Retinal pigment epithelial cell (primary cell): ENCODE measurements around the gene GPX6.
"Not testable (repeated sequence)": the region's sequence is repeated elsewhere in the genome, so short reads cannot be mapped to it uniquely, and the experiment has no call there.

Experiments
- DNase-seq: peaks from one replicate; pipeline ENCODE4 v3.0.0-alpha.2; 2010; ENCODE audit warnings: low read depth
- H3K4me3 ChIP-seq: 2 replicates; pipeline ENCODE4 v1.5.1; 2011; ENCODE audit warnings: mild to moderate bottlenecking, low read length, control low read depth, moderate library complexity
- CTCF ChIP-seq: conservative IDR thresholded peaks from 2 replicates; pipeline ENCODE4 v1.5.1; 2011; ENCODE audit warnings: low read depth, low read length, control low read depth, inconsistent platforms

Gene GPX6

DNA sequence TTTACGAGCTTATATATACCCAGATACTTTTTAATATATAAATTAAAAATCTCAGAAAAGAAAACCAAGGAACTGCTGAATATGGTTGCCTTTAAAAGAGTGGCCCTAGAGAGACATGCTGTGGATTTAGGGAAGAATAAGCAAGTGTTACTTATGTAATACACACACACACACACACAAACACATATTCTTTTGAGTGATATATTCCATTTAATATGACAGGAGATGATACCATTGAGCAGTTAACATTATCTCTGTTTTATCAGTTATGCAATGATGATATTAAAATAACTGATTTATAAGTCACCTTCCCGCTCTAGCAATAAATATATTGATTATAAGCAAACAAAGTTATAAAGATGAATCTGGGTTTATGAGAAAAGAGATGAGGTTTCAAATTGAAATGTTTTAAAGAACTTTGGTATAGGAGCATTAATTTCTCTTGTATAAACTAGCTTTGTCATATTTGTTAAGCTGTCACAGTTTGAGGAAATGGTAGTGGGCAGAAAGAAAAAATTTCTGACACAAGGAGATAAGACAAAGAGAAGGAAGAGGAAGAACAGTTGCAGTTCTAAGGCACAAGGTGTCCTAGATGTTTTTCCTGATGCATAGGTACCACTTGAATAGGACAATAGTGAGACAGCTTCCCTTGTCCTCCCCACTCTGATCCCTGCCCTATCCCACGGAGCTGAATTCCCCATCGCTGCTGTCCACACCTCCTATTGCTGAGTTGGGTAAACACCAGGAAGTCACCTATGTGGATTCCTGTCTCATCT lies 36.5 kb upstream of the GPX6 start:
- H3K4me3 ChIP-seq = no peak overlapping the region
- no peak for DNase-seq
- TF ChIP-seq CTCF = no peak

DNA sequence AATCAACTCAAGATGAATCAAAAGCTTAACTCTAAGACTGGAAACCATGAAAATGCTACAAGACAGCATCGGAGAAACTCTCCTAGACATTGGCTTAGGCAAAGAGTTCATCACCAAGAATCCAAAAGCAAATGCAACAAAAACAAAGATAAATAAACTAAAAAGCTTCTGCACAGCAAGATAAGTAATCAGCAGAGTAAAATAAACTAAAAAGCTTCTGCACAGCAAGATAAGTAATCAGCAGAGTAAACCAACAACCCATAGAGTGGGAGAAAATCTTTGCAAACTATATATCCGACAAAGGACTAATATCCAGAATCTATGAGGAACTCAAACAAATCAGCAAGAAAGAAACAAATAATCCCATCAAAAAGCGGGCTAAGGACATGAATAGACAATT lies 31.4 kb upstream of the GPX6 start:
- not testable (repeated sequence) for H3K4me3 ChIP-seq, DNase-seq

DNA sequence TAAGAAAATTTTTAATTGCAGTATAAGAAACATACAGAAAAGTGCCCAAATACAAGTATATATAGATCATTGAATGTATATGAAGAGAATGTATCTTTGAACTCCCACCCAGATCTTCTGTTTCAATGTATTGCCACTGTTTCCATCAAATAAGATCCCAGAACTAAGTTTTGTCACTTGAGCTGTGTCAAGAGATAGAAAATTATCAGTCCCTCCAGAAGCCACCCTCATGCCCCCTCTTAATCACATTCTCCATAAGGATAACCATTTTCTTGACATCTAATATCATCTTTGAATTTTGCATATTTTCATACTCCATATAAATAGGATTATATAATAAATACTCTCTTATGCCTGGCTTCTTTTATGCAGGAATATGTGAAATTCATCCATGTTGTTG lies 30.4 kb upstream of the GPX6 start:
- TF ChIP-seq CTCF = no peak

GRCh38 chr6:28543651-28544610 lies 28.3 kb upstream of the GPX6 start:
- DNase-seq = no peak
- TF ChIP-seq CTCF = no peak
- peak overlapping the region; percentile 67 for H3K4me3 ChIP-seq

More for the DNA sequence above, 30.4 kb upstream of the GPX6 start:
- no peak for DNase-seq
- no peak overlapping the region for H3K4me3 ChIP-seq

DNA sequence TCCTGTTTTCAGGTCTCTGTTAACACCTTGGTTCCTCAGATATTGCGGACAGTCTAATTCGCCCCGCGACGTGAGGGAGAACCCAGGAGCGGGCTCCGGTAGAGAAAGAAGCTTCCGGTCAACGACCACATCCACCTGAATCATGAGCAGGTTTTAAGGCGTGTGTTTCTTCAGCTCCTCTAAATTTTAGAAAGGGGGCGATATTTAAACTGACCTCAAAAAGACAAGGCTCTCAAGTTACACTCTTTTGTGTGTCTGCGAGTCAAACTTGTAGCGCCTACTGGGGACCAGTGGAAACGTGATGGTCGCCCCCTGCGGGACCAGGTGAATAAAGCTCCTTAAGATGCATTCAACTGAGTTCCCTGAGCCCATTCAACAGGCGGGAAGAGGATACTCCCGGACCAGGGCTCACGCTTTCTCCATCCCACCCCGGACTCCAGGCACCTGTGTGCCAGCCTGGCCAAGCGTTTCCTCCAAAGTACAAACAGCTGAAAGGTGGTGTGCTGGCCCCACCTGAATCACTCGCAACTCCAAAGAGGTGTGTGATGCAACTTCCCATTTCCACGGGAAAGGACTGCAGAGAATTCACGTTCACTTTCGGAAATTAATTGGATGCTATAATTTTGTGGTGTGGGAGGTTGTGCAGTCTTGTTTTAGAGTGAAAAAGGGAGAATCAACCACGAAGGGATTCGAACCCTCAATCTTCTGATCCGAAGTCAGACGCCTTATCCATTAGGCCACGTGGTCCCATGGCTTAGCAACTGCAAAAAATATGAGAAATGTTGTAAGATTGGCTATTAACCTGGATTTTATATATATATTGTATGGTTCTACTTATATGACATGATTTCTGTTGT lies 27.1 kb upstream of the GPX6 start:
- DNase-seq = no peak
- TF ChIP-seq CTCF = peak; percentile 70
- H3K4me3 ChIP-seq = peak overlapping the region; percentile 67

- no peak for TF ChIP-seq CTCF
- no peak for DNase-seq
- H3K4me3 ChIP-seq = peak overlapping the region; percentile 44
These were observed 26.4 kb upstream of the GPX6 start for GRCh38 chr6:28541996-28542395.
